ENCODE measurements around the gene ZNFX1.

The ZNFX1 gene

GRCh38 chr20:49306903-49307620 lies 29.2 kb upstream of the ZNFX1 start:
- TF ChIP-seq GATA2 (IDR thresholded peaks at IDR 0.05; ENCODE audit: low read depth, low read length) (peak; percentile 29; the same call in 1 of the 2 replicates), GATA3 (IDR thresholded peaks at IDR 0.05; ENCODE audit: low read depth, low read length) (no peak)

- TF ChIP-seq GATA3 (IDR thresholded peaks at IDR 0.05; ENCODE audit: low read depth, low read length) (peak; percentile 51), GATA2 (IDR thresholded peaks at IDR 0.05; ENCODE audit: low read depth, low read length) (peak; percentile 78)
These were observed 25.3 kb upstream of the ZNFX1 start for GRCh38 chr20:49303065-49303552.

GRCh38 chr20:49297605-49298530 lies 20.0 kb upstream of the ZNFX1 start:
- TF ChIP-seq GATA3 (IDR thresholded peaks at IDR 0.05; ENCODE audit: low read depth, low read length) = no peak
- no peak for TF ChIP-seq GATA2 (IDR thresholded peaks at IDR 0.05; ENCODE audit: low read depth, low read length)

- TF ChIP-seq GATA3 (IDR thresholded peaks at IDR 0.05; ENCODE audit: low read depth, low read length) (no peak), GATA2 (IDR thresholded peaks at IDR 0.05; ENCODE audit: low read depth, low read length) (no peak)
These were observed 15.3 kb upstream of the ZNFX1 start for GRCh38 chr20:49293122-49293521.

GRCh38 chr20:49292010-49292409 lies 14.2 kb upstream of the ZNFX1 start:
- TF ChIP-seq GATA2 (IDR thresholded peaks at IDR 0.05; ENCODE audit: low read depth, low read length) (no peak), GATA3 (IDR thresholded peaks at IDR 0.05; ENCODE audit: low read depth, low read length) (no peak)

GRCh38 chr20:49291200-49291599 lies 13.3 kb upstream of the ZNFX1 start:
- TF ChIP-seq GATA2 (IDR thresholded peaks at IDR 0.05; ENCODE audit: low read depth, low read length) = no peak
- TF ChIP-seq GATA3 (IDR thresholded peaks at IDR 0.05; ENCODE audit: low read depth, low read length) = no peak

- no peak for TF ChIP-seq GATA3 (IDR thresholded peaks at IDR 0.05; ENCODE audit: low read depth, low read length)
These were observed 12.8 kb upstream of the ZNFX1 start for GRCh38 chr20:49290608-49291191.

- TF ChIP-seq GATA3 (IDR thresholded peaks at IDR 0.05; ENCODE audit: low read depth, low read length) (no peak), GATA2 (IDR thresholded peaks at IDR 0.05; ENCODE audit: low read depth, low read length) (no peak)
These were observed 11.2 kb upstream of the ZNFX1 start for GRCh38 chr20:49288784-49289696.

- no peak for TF ChIP-seq GATA3 (IDR thresholded peaks at IDR 0.05; ENCODE audit: low read depth, low read length)
- TF ChIP-seq GATA2 (IDR thresholded peaks at IDR 0.05; ENCODE audit: low read depth, low read length) = no peak
These were observed 10.4 kb upstream of the ZNFX1 start for GRCh38 chr20:49288250-49288751.

DNA sequence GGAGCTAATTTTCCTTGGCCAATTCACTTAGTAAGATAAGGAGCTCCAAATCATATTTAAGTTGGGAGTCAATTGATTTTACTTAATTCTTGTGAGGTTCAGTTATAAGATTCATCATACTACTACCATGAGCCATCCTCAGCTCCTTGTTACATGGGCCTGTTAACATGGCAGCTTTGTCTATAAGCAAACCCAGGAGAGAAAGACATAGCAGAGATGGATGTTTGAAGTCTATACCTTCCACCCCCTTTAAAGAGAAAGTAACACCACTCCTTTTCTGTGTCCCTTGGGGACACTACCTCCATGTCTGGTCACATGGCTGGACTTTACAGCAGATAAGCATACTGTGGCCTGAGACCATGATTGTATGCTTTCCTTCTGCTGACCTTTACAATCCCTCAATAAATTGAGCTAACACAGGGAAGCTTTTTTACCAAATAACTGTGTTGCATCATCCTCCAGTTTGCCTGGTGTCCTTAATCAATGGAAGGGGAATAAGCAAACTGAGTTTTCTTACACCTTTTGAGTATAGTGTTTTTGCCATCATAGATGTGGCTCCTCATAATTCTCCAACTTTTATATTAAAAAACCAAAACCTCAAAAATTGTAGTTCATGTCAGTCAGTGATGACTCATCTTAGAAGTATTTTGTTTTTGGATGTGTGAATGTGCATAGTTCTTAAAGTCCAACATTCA lies 9.8 kb upstream of the ZNFX1 start:
- TF ChIP-seq GATA3 (IDR thresholded peaks at IDR 0.05; ENCODE audit: low read depth, low read length) (no peak), GATA2 (IDR thresholded peaks at IDR 0.05; ENCODE audit: low read depth, low read length) (no peak)

DNA sequence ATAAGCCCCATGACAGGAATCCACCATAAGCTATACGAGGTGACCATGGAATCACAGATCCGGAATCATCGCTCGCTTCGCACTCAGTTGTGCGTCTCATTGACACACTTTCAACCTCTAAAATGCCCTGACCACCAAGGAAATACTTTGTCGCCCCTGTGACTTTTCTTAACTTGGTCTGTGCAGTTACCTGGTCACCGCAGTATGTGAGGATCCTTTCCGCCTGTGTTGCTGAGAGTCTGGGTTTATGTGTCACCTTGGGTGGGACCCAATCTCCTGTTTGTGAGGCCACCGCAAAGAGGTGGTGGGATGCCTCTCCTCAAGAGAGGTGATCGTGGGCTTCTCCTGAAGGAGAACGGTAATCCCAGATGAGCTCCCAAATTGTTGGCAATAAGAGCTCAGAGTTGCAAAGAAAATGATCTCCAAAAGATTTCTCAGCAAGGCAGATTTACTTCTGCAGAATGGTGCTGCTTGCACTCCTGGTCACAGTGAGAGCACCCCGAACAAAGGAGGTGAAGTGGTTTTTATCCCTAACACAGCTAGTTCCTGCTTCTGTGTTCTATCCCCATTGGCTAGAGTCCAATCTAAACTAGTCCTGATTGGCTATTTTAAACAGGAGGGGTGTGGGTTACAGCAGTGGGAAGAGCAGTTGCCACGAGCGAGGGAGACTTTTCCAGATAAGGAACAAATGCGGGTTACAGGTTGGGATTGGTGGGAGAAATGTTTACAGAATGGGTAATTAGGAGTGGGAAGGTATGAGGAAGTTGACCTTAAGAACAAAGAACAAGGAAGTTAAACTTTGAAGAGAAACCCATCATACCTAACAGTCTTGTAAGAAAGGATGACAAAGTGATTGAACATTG lies 9.1 kb upstream of the ZNFX1 start:
- TF ChIP-seq GATA3 (IDR thresholded peaks at IDR 0.05; ENCODE audit: low read depth, low read length) (no peak), GATA2 (IDR thresholded peaks at IDR 0.05; ENCODE audit: low read depth, low read length) (no peak)
